ENCODE results near the gene NPDC1. TPM values are rescaled to one million over a fixed set of nuclear protein-coding genes. Genes with fewer than 3 reads are reported as not detected.

NPDC1 gene
- total and polyA plus RNA-seq, 2 of the 8 experiments (the other 6 are each of a cell fraction or from before 2014, with no cell fraction given), result 26.2 to 44.1 TPM

- H2BK20ac ChIP-seq (ENCODE audit: low read length), result no peak overlapping the region
- no peak overlapping the region for H2BK120ac ChIP-seq (replicated peaks; ENCODE audit: low read depth, low read length)
- no peaks in the 10 kb centered on the region for H4K20me1 ChIP-seq (replicated peaks in 1 of 2; ENCODE audit: control insufficient read depth in 1 of 2, insufficient read depth in 2 of 2, low read length in 2 of 2)
- no peak overlapping the region for H3K4me2 ChIP-seq (ENCODE audit: insufficient read depth in 1 of 2, low read depth in 2 of 2, low read length in 2 of 2)
- H3K23ac ChIP-seq (ENCODE audit: insufficient read length), result no peak overlapping the region
- no peak overlapping the region for H4K91ac ChIP-seq (replicated peaks; ENCODE audit: insufficient read length, low read length)
- DNase-seq (ENCODE audit: low read depth in 1 of 2, low spot score in 2 of 2) (no peak), FAIRE-seq (no peak)
- H3K14ac ChIP-seq (ENCODE audit: insufficient read length), result no peak overlapping the region
- no peak overlapping the region for H3K27ac ChIP-seq (ENCODE audit: low read depth, low read length)
- no peak overlapping the region for H3K18ac ChIP-seq (ENCODE audit: extremely low read depth, low read length)
- H3K79me2 ChIP-seq (ENCODE audit: control insufficient read depth in 1 of 2, insufficient read depth in 2 of 2, low read length in 2 of 2), result no peaks in the 10 kb centered on the region
- peaks cover 0 to 9% (median 0%) of the 10 kb centered on the region in 4 experiments; a peak in 1 of 8 replicates for H3K36me3 ChIP-seq (ENCODE audit: control insufficient read depth in 2 of 4, insufficient read depth in 4 of 4, low read length in 3 of 4)
- no peaks in the 10 kb centered on the region for H3K79me1 ChIP-seq (ENCODE audit: low read depth, low read length)
- no peak overlapping the region for H3K56ac ChIP-seq (replicated peaks; ENCODE audit: insufficient read length, low read depth, low read length)
- peaks cover 0 to 4% (median under 1%) of the 10 kb centered on the region in 4 experiments; a peak in 2 of 7 replicates for H3K4me1 ChIP-seq (replicated peaks in 1 of 4; ENCODE audit: control insufficient read depth in 3 of 4, insufficient read depth in 4 of 4, low read length in 3 of 4)
- H3K4ac ChIP-seq (replicated peaks; ENCODE audit: insufficient read length, low read depth, low read length), result no peak overlapping the region
- ChIA-PET CTCF (ENCODE audit: partially characterized antibody) (interaction anchor here (0.7 to 2.2 kb wide), 6 partner anchors 10 to 92 kb away, joined by 3 to 11 read pairs (median 5); no protein-coding TSS in a partner anchor), POLR2A (ENCODE audit: partially characterized antibody) (no interaction called here)
- no peak overlapping the region for H2AFZ ChIP-seq (ENCODE audit: low read length)
- no peak overlapping the region for H3K9ac ChIP-seq (replicated peaks in 1 of 4; ENCODE audit: extremely low read depth in 1 of 4, low read depth in 3 of 4, low read length in 3 of 4)
- H2BK5ac ChIP-seq (ENCODE audit: low read depth, low read length), result no peak overlapping the region
- H2BK15ac ChIP-seq (ENCODE audit: low read length), result no peak overlapping the region
- no peak overlapping the region for H4K8ac ChIP-seq (ENCODE audit: extremely low read depth, insufficient read depth, low read length)
- WGBS, 2 experiments (ENCODE audit: extremely low coverage in 1 of 2, insufficient coverage in 1 of 2, insufficient read length in 1 of 2, insufficient replicate concordance in 2 of 2, low coverage in 1 of 2, low lambda C conversion rate in 2 of 2, missing lambda C conversion rate in 1 of 2), result 96% methylated on average over 20 of the region's 24 CpGs; no CpG with 5 or more reads in 1 of the 2 experiments
- no peak overlapping the region for H4K5ac ChIP-seq (ENCODE audit: insufficient read length, low read depth, low read length)
- H2AK5ac ChIP-seq (ENCODE audit: low read depth, low read length), result no peak overlapping the region
- no peaks in the 10 kb centered on the region; the same call in 1 of the 2 replicates for H3K23me2 ChIP-seq (ENCODE audit: low read depth, low read length)
- no peak overlapping the region for H2BK12ac ChIP-seq (ENCODE audit: low read depth, low read length)
- H3K27me3 ChIP-seq (replicated peaks in 1 of 4; ENCODE audit: control insufficient read depth in 3 of 4, extremely low read depth in 1 of 4, insufficient read depth in 3 of 4, low read length in 3 of 4), result no peaks in the 10 kb centered on the region; a peak in 1 of 7 replicates
- no peak overlapping the region for H3K4me3 ChIP-seq (ENCODE audit: extremely low read depth in 1 of 4, insufficient read depth in 2 of 4, low read depth in 3 of 4, low read length in 4 of 4)
- peaks cover 0 to 18% of the 10 kb centered on the region in 2 experiments; a peak in 2 of 4 replicates for H3K9me3 ChIP-seq (ENCODE audit: insufficient read depth in 2 of 2, low read depth in 1 of 2, low read length in 1 of 2)
- no peak for TF ChIP-seq CBX8 (IDR thresholded peaks at IDR 0.05; ENCODE audit: borderline replicate concordance, low read depth, low read length)
- no peak for TF ChIP-seq CHD2 (IDR thresholded peaks at IDR 0.05; ENCODE audit: low read length)
- TF ChIP-seq EP300 (IDR thresholded peaks at IDR 0.05; ENCODE audit: borderline replicate concordance in 1 of 2, low read depth in 2 of 2, low read length in 2 of 2), result no peak
- no peak for TF ChIP-seq EGR1 (IDR thresholded peaks at IDR 0.05; ENCODE audit: borderline replicate concordance, low read depth, low read length)
- no peak for TF ChIP-seq SIRT6 (IDR thresholded peaks at IDR 0.05; ENCODE audit: low read length)
- TF ChIP-seq CTBP2 (IDR thresholded peaks at IDR 0.05; ENCODE audit: borderline replicate concordance, insufficient read depth, insufficient read length, low read length), result no peak
- no peak for TF ChIP-seq ZNF274 (IDR thresholded peaks at IDR 0.05; ENCODE audit: borderline replicate concordance, extremely low read depth, low read length)
- TF ChIP-seq TEAD4 (IDR thresholded peaks at IDR 0.05; ENCODE audit: low read depth, low read length), result no peak
- TF ChIP-seq PHF8 (conservative IDR thresholded peaks at IDR 0.05; ENCODE audit: low read depth, low read length), result no peak
- TF ChIP-seq HDAC2 (IDR thresholded peaks at IDR 0.05; ENCODE audit: borderline replicate concordance in 1 of 2, low read depth in 2 of 2, low read length in 2 of 2), result no peak
These were observed 34.8 kb downstream of the NPDC1 start for GRCh38 chr9:137011156-137011555.
